SU-DHL-6 (cell line): ENCODE results near the gene SPTAN1.
"Not testable (repeated sequence)": the region's sequence is repeated elsewhere in the genome, so short reads cannot be mapped to it uniquely, and the experiment has no call there.

Experiments
- H2AFZ ChIP-seq: fragments of 200-600 bp; sonication (generic); 2 replicates; pipeline ENCODE4 v1.6.1; 2014; ENCODE audit warnings: low read depth, mild to moderate bottlenecking, moderate library complexity, mixed read lengths, antibody characterized with exemption, low read length; ENCODE audit not compliant: severe bottlenecking
- H3F3A ChIP-seq: fragments of 200-600 bp; shearing (Covaris generic); 2 replicates; pipeline ENCODE4 v1.6.0; 2016; ENCODE audit warnings: antibody characterized with exemption, mild to moderate bottlenecking; ENCODE audit not compliant: insufficient read depth
- H3K27ac ChIP-seq: fragments of 200-600 bp; sonication (generic); 2 replicates; pipeline ENCODE4 v1.5.1; 2016; ENCODE audit warnings: low read depth, mild to moderate bottlenecking, low read length, moderate library complexity, mixed read lengths
- H3K27me3 ChIP-seq: fragments of 200-600 bp; sonication (generic), shearing (Covaris generic); 2 replicates; pipeline ENCODE4 v1.6.0; 2014; ENCODE audit warnings: mild to moderate bottlenecking, low read length
- H3K36me3 ChIP-seq: fragments of 200-600 bp; sonication (generic); 2 replicates; pipeline ENCODE4 v1.6.1; 2014; ENCODE audit warnings: mild to moderate bottlenecking, low read length, mixed read lengths
- H3K4me2 ChIP-seq: fragments of 300-600, 200-600 bp; shearing (Covaris generic), sonication (generic); 2 replicates; pipeline ENCODE4 v1.6.0; 2014; ENCODE audit warnings: low read length, low read depth, mild to moderate bottlenecking; ENCODE audit not compliant: poor library complexity, severe bottlenecking
- H3K4me3 ChIP-seq: fragments of 200-600 bp; sonication (generic); 2 replicates; pipeline ENCODE4 v1.5.1; 2014; ENCODE audit warnings: antibody characterized with exemption, low read length, mild to moderate bottlenecking, mixed read lengths; ENCODE audit not compliant: insufficient read depth, poor library complexity, severe bottlenecking
- H3K79me2 ChIP-seq: fragments of 200-600 bp; sonication (generic); 2 replicates; pipeline ENCODE4 v1.6.1; 2014; ENCODE audit warnings: mild to moderate bottlenecking, low read length, moderate library complexity; ENCODE audit not compliant: insufficient read depth
- H3K9ac ChIP-seq: fragments of 200-600 bp; sonication (generic); 2 replicates; pipeline ENCODE4 v1.7.0; 2014; ENCODE audit warnings: mild to moderate bottlenecking, low read length
- H3K9me2 ChIP-seq: fragments of 200-600 bp; sonication (generic); replicated peaks from 2 replicates; pipeline ENCODE4 v1.6.1; 2014; ENCODE audit warnings: low read length; ENCODE audit not compliant: insufficient read depth
- H3K9me3 ChIP-seq: fragments of 200-600 bp; sonication (generic); 2 replicates; pipeline ENCODE4 v1.6.1; 2014; ENCODE audit warnings: low read length, mixed read lengths; ENCODE audit not compliant: insufficient read depth
- H4K20me1 ChIP-seq: fragments of 200-600 bp; sonication (generic); 2 replicates; pipeline ENCODE4 v1.6.1; 2014; ENCODE audit warnings: low read depth, mild to moderate bottlenecking, antibody characterized with exemption, low read length, moderate library complexity, mixed read lengths
- CTCF ChIP-seq: fragments of 200-600 bp; sonication (generic); IDR thresholded peaks from one replicate; pipeline ENCODE4 v1.5.1; 2017; ENCODE audit warnings: antibody characterized with exemption, mild to moderate bottlenecking, low read length, moderate library complexity; ENCODE audit not compliant: insufficient read depth, poor library complexity, severe bottlenecking
- EZH2phosphoT487 ChIP-seq: fragments of 200-600 bp; sonication (generic), shearing (Covaris generic); conservative IDR thresholded peaks from 2 replicates; pipeline ENCODE4 v1.6.1; 2018; ENCODE audit warnings: mild to moderate bottlenecking, antibody characterized with exemption, low read length, moderate library complexity, mixed read lengths

SPTAN1 gene

GRCh38 chr9:128504485-128505413 is 47.6 kb upstream of the SPTAN1 start, which contains the start of gene GLE1:
Gene GLE1 (plus strand): TSS chr9:128504719. CDS start chr9:128504806, 87 bp downstream.
- H3K4me3 ChIP-seq = peak within 1 kb of the TSS; percentile 79
- H3K9me2 ChIP-seq = no peaks in the 10 kb centered on the region
- peaks cover 11% of the 10 kb centered on the region; the same call in 1 of the 2 replicates for H3F3A ChIP-seq
- no peaks in the 10 kb centered on the region for H3K9me3 ChIP-seq
- peak within 1 kb of the TSS; percentile 77 for H2AFZ ChIP-seq
- peak within 1 kb of the TSS; percentile 64 for H3K27ac ChIP-seq
- TF ChIP-seq CTCF (no peak), EZH2phosphoT487 (no peak)
- no peaks in the 10 kb centered on the region for H4K20me1 ChIP-seq
- peak within 1 kb of the TSS; percentile 87 for H3K9ac ChIP-seq
- H3K36me3 ChIP-seq = 0 out of 2 replicates have a peak, but pooled peaks cover 8% of the 10 kb centered on the region
- no peaks in the 10 kb centered on the region for H3K27me3 ChIP-seq
- peaks cover 33% of the 10 kb centered on the region for H3K79me2 ChIP-seq
- peak within 1 kb of the TSS; percentile 68 for H3K4me2 ChIP-seq

GRCh38 chr9:128505414-128505765 is 47.0 kb upstream of the SPTAN1 start:
- H3K4me2 ChIP-seq = peak overlapping the region; percentile 68
- H3K27ac ChIP-seq = no peak overlapping the region
- TF ChIP-seq CTCF (no peak), EZH2phosphoT487 (no peak)
- H3K79me2 ChIP-seq = peaks cover 33% of the 10 kb centered on the region
- H2AFZ ChIP-seq = peak overlapping the region; percentile 77
- no peaks in the 10 kb centered on the region for H3K27me3 ChIP-seq
- no peaks in the 10 kb centered on the region for H4K20me1 ChIP-seq
- no peaks in the 10 kb centered on the region for H3K9me2 ChIP-seq
- H3K9ac ChIP-seq = peak overlapping the region; percentile 87
- H3K36me3 ChIP-seq = 0 out of 2 replicates have a peak, but pooled peaks cover 8% of the 10 kb centered on the region
- H3F3A ChIP-seq = peaks cover 11% of the 10 kb centered on the region; the same call in 1 of the 2 replicates
- peak overlapping the region; percentile 79 for H3K4me3 ChIP-seq
- H3K9me3 ChIP-seq = no peaks in the 10 kb centered on the region

- not testable (repeated sequence) for H3K9me3 ChIP-seq, H3K9me2 ChIP-seq, H3K27ac ChIP-seq, H3K36me3 ChIP-seq, H2AFZ ChIP-seq, H3F3A ChIP-seq, H4K20me1 ChIP-seq, H3K27me3 ChIP-seq
- H3K4me2 ChIP-seq = peak overlapping the region; percentile 68
- H3K79me2 ChIP-seq = peaks cover 33% of the 10 kb centered on the region
- H3K9ac ChIP-seq = peak overlapping the region; percentile 87; the same call in 1 of the 2 replicates
- peak overlapping the region; percentile 79 for H3K4me3 ChIP-seq
Observed at GRCh38 chr9:128505906-128506305, 46.5 kb upstream of the SPTAN1 start.

GRCh38 chr9:128512820-128513219 is 39.6 kb upstream of the SPTAN1 start:
- Histone ChIP-seq H3K4me2 (no peak overlapping the region), H3K9ac (no peak overlapping the region), H3K4me3 (no peak overlapping the region), H3K79me2 (peaks cover 5% of the 10 kb centered on the region; the same call in 1 of the 2 replicates), H3F3A (no peaks in the 10 kb centered on the region), H3K27me3 (no peaks in the 10 kb centered on the region), H3K27ac (no peak overlapping the region), H4K20me1 (no peaks in the 10 kb centered on the region), H3K9me3 (no peaks in the 10 kb centered on the region), H3K36me3 (peaks cover 17% of the 10 kb centered on the region), H3K9me2 (no peaks in the 10 kb centered on the region), H2AFZ (no peak overlapping the region)
- no peak for TF ChIP-seq EZH2phosphoT487
- TF ChIP-seq CTCF = no peak
